C4-2B (cell line): Measurements from ENCODE around the gene EBPL.

ENCODE experiments used
- ZFX ChIP-seq: fragments of 450-650 bp; IDR thresholded peaks from 2 replicates; pipeline ENCODE4 v1.6.1; 2017
- TF ChIP-seq, protein P1 (sequence below): fragments of 450-650 bp; conservative IDR thresholded peaks from 2 replicates; pipeline ENCODE4 v1.5.1; 2017; ENCODE audit warnings: mild to moderate bottlenecking

DNA sequence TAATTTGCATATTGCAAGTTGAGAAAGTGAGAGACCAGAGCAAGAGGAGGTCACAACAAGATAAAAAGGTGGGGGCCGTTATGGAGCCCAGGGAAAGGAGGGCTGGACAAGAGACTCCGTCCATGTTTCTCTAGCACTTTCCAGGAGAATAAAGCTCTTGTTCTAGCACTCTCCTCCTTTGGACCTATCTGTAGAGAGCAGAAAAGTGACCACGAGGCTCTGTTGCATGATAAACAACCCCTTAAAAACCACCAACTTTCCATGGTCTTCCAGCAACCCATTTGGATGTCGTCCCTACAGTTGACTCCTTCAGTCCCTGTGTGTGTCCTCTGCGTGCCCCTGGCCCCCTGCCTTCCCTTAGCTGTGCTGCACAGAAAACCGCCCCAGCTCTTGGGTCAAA lies 67.1 kb downstream of the EBPL start:
- TF ChIP-seq, protein P1, sequence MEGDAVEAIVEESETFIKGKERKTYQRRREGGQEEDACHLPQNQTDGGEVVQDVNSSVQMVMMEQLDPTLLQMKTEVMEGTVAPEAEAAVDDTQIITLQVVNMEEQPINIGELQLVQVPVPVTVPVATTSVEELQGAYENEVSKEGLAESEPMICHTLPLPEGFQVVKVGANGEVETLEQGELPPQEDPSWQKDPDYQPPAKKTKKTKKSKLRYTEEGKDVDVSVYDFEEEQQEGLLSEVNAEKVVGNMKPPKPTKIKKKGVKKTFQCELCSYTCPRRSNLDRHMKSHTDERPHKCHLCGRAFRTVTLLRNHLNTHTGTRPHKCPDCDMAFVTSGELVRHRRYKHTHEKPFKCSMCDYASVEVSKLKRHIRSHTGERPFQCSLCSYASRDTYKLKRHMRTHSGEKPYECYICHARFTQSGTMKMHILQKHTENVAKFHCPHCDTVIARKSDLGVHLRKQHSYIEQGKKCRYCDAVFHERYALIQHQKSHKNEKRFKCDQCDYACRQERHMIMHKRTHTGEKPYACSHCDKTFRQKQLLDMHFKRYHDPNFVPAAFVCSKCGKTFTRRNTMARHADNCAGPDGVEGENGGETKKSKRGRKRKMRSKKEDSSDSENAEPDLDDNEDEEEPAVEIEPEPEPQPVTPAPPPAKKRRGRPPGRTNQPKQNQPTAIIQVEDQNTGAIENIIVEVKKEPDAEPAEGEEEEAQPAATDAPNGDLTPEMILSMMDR: no peak
- TF ChIP-seq ZFX: no peak
